Measurements from ENCODE around the gene BCL7B. TPM values are rescaled to one million over a fixed set of nuclear protein-coding genes. Genes with fewer than 3 reads are reported as not detected.
"Not testable (repeated sequence)": the region's sequence is repeated elsewhere in the genome, so short reads cannot be mapped to it uniquely, and the experiment has no call there.

Gene BCL7B
- total and polyA plus RNA-seq, 12 donors = 64.9 to 85.8 (median 73.0) TPM

DNA sequence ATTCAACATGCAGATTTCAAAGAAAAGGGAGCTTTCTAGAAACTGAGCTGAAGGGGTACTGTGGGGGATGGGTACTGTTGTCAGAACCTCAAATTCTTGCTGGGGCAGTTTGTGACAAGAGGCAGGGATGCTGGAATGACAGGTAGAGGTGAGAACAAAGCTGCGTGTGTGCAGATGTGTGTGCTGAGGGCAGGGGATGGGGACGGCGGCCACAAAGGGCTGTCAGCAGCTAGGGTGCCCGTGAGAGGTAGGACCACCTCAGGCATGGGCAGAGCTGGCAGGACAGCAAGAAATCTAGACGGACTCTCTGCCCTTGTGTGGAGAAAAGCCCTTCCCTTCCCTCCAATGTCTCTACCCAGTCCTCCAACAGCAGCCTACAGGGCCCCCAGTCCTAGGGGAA, 21.0 kb downstream of the BCL7B start:
- intact Hi-C loops (cut with DNase I) = no loop called here
- Histone ChIP-seq H3K27ac (no peak overlapping the region), H3K36me3 (peaks cover 5 to 86% (median 46%) of the 10 kb centered on the region in 9 donors), H3K9me3 (no peaks in the 10 kb centered on the region), H3K4me3 (no peak overlapping the region), H3K27me3 (no peaks in the 10 kb centered on the region), H3K4me1 (no peaks in the 10 kb centered on the region)
- TF ChIP-seq, protein P1, sequence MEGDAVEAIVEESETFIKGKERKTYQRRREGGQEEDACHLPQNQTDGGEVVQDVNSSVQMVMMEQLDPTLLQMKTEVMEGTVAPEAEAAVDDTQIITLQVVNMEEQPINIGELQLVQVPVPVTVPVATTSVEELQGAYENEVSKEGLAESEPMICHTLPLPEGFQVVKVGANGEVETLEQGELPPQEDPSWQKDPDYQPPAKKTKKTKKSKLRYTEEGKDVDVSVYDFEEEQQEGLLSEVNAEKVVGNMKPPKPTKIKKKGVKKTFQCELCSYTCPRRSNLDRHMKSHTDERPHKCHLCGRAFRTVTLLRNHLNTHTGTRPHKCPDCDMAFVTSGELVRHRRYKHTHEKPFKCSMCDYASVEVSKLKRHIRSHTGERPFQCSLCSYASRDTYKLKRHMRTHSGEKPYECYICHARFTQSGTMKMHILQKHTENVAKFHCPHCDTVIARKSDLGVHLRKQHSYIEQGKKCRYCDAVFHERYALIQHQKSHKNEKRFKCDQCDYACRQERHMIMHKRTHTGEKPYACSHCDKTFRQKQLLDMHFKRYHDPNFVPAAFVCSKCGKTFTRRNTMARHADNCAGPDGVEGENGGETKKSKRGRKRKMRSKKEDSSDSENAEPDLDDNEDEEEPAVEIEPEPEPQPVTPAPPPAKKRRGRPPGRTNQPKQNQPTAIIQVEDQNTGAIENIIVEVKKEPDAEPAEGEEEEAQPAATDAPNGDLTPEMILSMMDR (IDR thresholded peaks at IDR 0.05) = no peak
- DNase-seq (no peak), ATAC-seq (no peak)
- 64 to 77% methylated on average over 5 of the region's 5 CpGs for WGBS, 2 donors

DNA sequence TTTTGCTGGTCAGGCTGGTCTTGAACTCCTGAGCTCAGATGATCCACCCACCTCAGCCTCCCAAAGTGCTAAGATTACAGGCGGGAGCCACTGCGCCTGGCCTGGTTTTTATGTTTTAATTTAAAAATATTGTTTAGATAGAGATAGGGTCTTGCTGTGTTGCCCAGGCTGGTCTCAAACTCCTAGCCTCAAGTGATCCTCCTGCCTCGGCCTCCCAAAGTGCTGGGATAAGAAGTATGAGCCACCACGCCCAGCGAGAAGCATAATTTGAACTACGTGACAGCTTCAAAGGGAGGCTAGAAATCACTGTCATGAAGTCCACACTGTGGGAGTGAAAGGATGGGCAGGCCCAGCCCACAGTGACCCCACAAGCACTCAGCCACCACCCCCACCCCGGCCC, 21.6 kb downstream of the BCL7B start:
- H3K36me3 ChIP-seq = peaks cover 5 to 81% (median 44%) of the 10 kb centered on the region in 9 donors
- intact Hi-C loops (cut with DNase I); H3K4me1 ChIP-seq; ATAC-seq; H3K27me3 ChIP-seq; H3K4me3 ChIP-seq; DNase-seq; H3K27ac ChIP-seq; H3K9me3 ChIP-seq: not testable (repeated sequence)
- WGBS, 2 donors = 90 to 96% methylated on average over 7 of the region's 7 CpGs

DNA sequence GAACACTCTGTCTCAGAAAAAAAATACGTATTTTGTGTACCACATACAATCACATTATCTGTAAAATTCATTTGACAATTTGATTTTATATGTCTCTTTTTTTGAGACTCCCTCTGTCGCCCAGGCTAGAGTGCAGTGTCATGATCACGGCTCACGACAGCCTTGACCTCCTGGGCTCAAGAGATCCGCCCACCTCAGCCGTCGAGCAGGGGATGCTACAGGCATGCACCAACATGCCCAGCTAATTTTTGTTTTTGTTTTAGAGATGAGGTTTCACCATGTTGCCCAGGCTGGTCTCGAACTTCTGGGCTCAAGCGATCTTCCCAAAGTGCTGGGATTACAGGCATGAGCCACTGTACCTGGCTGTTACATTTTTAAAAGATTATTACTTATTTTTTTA, 23.7 kb downstream of the BCL7B start:
- peaks cover 0 to 59% (median 26%) of the 10 kb centered on the region in 9 donors for H3K36me3 ChIP-seq

DNA sequence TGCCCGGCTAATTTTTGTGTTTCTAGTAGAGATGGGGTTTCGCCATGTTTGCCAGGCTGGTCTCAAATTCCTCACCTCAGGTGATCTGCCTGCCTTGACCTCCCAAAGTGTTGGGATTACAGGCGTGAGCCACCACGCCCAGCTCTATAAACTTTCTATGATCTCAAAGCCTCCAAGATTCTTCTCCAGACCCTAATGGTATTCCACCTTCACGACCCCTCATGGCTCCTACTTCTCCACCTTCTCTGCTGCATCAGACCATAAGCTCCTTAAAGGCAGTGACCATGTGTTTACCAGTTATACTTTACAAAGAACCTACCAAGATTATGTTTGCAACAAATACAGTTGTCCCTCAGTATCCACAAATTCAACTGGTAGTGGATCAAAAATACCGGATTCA, 25.3 kb downstream of the BCL7B start:
- WGBS, 2 donors = 97 to 98% methylated on average over 6 of the region's 6 CpGs
- Histone ChIP-seq H3K4me1 (peaks cover 0 to 4% (median 0%) of the 10 kb centered on the region in 9 donors), H3K27me3 (no peaks in the 10 kb centered on the region), H3K4me3 (no peak overlapping the region), H3K9me3 (no peaks in the 10 kb centered on the region), H3K36me3 (peaks cover 0 to 44% (median 11%) of the 10 kb centered on the region in 9 donors), H3K27ac (no peak overlapping the region)
- no peak for ATAC-seq
- TF ChIP-seq, protein P1 (IDR thresholded peaks at IDR 0.05) = no peak
- no peak for DNase-seq
- intact Hi-C loops (cut with DNase I) = no loop called here

More for the DNA sequence above, 23.7 kb downstream of the BCL7B start:
- no peak for DNase-seq
- no peak for ATAC-seq
- WGBS, 2 donors = 83 to 87% methylated on average over 9 of the region's 9 CpGs
- no peak overlapping the region for H3K4me3 ChIP-seq
- intact Hi-C loops (cut with DNase I) = no loop called here
- no peak overlapping the region for H3K27ac ChIP-seq
- no peaks in the 10 kb centered on the region for H3K27me3 ChIP-seq
- no peaks in the 10 kb centered on the region for H3K9me3 ChIP-seq
- H3K4me1 ChIP-seq = no peaks in the 10 kb centered on the region
- TF ChIP-seq, protein P1 (IDR thresholded peaks at IDR 0.05) = no peak

DNA sequence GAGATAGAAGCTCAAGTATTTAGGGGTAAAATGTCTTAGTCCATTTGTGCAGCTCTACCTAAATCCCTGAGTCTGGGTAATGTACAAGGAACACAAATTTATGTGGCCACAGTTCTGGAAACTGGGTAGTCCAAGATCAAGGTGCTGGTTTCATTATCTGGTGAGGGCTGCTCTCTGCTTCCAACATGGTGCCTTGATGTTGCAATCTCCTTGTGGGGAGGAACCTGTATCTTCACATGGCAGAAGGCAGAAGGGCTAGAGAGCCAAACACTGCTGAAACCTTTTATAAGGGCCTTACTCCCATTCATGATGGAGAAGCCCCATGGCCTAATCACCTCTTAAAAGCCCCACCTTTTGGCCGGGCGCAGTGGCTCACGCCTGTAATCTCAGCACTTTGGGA, 26.7 kb downstream of the BCL7B start:
- Histone ChIP-seq H3K27ac (no peak overlapping the region), H3K9me3 (no peaks in the 10 kb centered on the region), H3K36me3 (peaks cover 0 to 30% (median 0%) of the 10 kb centered on the region in 9 donors), H3K27me3 (no peaks in the 10 kb centered on the region), H3K4me3 (no peak overlapping the region), H3K4me1 (peaks cover 0 to 18% (median 0%) of the 10 kb centered on the region in 9 donors)
- ATAC-seq (no peak), DNase-seq (no peak)
- 99 to 100% methylated on average over 3 of the region's 3 CpGs for WGBS, 2 donors
- TF ChIP-seq, protein P1 (IDR thresholded peaks at IDR 0.05) = no peak
- intact Hi-C loops (cut with DNase I) = no loop called here
